Measurements from ENCODE around the gene PPP2R1A.

PPP2R1A gene

DNA sequence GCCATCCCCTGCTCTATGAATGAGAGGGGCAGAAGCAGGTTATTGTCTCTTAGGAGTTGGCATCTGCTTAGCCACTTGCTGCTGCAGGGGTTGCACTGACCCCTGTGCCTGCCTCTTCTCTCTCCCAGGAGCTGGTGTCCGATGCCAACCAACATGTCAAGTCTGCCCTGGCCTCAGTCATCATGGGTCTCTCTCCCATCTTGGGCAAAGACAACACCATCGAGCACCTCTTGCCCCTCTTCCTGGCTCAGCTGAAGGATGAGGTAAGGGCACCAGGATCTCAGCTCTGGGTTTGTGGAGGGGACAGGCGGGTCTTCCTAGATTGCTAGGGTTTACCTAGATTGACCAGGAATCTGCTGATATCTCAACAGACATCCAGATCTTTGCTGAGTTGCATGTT is 26.5 kb downstream of the PPP2R1A start:
- TF ChIP-seq CTCF (conservative IDR thresholded peaks at IDR 0.05; ENCODE audit: low read depth, low read length), result no peak
- DNase-seq (ENCODE audit: low read depth), result no peak
- no peak overlapping the region for H3K4me3 ChIP-seq (ENCODE audit: low read depth, low read length)

GRCh38 chr19:52217576-52217975 is 27.7 kb downstream of the PPP2R1A start:
- no peak for TF ChIP-seq CTCF (conservative IDR thresholded peaks at IDR 0.05; ENCODE audit: low read depth, low read length)
- no peak for DNase-seq (ENCODE audit: low read depth)
- H3K4me3 ChIP-seq (ENCODE audit: low read depth, low read length), result no peak overlapping the region

- TF ChIP-seq CTCF (conservative IDR thresholded peaks at IDR 0.05; ENCODE audit: low read depth, low read length), result no peak
- H3K4me3 ChIP-seq (ENCODE audit: low read depth, low read length), result no peak overlapping the region
- DNase-seq (ENCODE audit: low read depth), result no peak
Observed at GRCh38 chr19:52219611-52220010, 29.8 kb downstream of the PPP2R1A start.

- no peak for TF ChIP-seq CTCF (conservative IDR thresholded peaks at IDR 0.05; ENCODE audit: low read depth, low read length)
Observed at GRCh38 chr19:52221031-52221430, 31.2 kb downstream of the PPP2R1A start.

GRCh38 chr19:52221831-52222375 is 32.1 kb downstream of the PPP2R1A start:
- TF ChIP-seq CTCF (conservative IDR thresholded peaks at IDR 0.05; ENCODE audit: low read depth, low read length), result no peak
- H3K4me3 ChIP-seq (ENCODE audit: low read depth, low read length), result no peak overlapping the region

More at GRCh38 chr19:52221031-52221430, 31.2 kb downstream of the PPP2R1A start:
- no peak for DNase-seq (ENCODE audit: low read depth)
- no peak overlapping the region for H3K4me3 ChIP-seq (ENCODE audit: low read depth, low read length)

DNA sequence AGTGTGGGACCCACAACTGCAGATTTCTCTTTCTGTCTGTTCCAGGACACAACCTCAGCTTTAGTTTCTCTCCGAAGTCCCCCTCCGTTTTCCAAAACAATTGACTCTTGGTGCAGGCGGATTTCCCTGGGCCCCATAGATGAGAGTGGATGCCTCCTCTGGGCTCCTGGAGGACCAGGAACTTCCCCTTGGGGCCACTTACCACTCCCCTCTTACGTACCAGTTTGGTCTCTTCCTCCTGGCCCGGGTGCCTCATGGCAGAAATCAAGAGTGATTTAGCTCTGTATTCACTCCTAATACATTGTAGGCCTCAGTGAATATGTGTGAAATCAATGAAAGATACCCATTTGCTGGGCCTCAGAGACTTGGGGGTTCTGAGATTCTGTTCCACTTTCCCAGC is 34.4 kb downstream of the PPP2R1A start:
- no peak for DNase-seq (ENCODE audit: low read depth)
- no peak for TF ChIP-seq CTCF (conservative IDR thresholded peaks at IDR 0.05; ENCODE audit: low read depth, low read length)
- H3K4me3 ChIP-seq (ENCODE audit: low read depth, low read length), result no peak overlapping the region

More at GRCh38 chr19:52221831-52222375, 32.1 kb downstream of the PPP2R1A start:
- DNase-seq (ENCODE audit: low read depth), result no peak

GRCh38 chr19:52226652-52227051 is 36.8 kb downstream of the PPP2R1A start:
- no peak for TF ChIP-seq CTCF (conservative IDR thresholded peaks at IDR 0.05; ENCODE audit: low read depth, low read length)
- no peak overlapping the region for H3K4me3 ChIP-seq (ENCODE audit: low read depth, low read length)
- no peak for DNase-seq (ENCODE audit: low read depth)
